LNCAP (cell line): Measurements from ENCODE around the gene ALPI.

Experiments used
- CTCF ChIP-seq: fragments of 450-650 bp; IDR thresholded peaks from 2 replicates; pipeline ENCODE4 v1.5.1; 2017; ENCODE audit warnings: mild to moderate bottlenecking

ALPI gene

GRCh38 chr2:232502911-232503808, 47.2 kb downstream of the ALPI start:
- no peak for TF ChIP-seq CTCF

- TF ChIP-seq CTCF: no peak
Observed at GRCh38 chr2:232503809-232504323, 47.9 kb downstream of the ALPI start.

- TF ChIP-seq CTCF: no peak
Observed at GRCh38 chr2:232504438-232504837, 48.5 kb downstream of the ALPI start.

- no peak for TF ChIP-seq CTCF
Observed at GRCh38 chr2:232505856-232506255, 49.9 kb downstream of the ALPI start.

- TF ChIP-seq CTCF: no peak
Observed at GRCh38 chr2:232506709-232507108, 50.8 kb downstream of the ALPI start.

DNA sequence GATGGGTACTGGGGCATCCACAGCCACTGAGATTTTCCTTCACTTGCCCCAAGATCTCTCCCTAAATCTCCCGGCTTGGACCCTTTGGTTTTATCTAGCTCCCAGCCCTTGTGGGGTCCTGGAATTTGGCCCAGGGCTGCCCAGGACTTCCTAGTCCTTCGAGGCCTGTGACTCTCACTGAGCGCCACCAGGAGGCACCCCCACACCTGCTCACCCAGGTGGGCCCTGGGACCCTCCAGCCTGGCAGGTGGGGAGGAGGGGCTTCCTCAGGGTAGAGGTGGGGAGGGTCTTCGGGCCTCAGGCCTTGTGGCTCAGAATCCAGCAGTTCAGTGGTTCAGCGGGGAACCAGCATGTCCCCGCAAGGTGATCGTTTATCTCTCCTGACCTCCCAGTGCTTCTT, 52.3 kb downstream of the ALPI start:
- no peak for TF ChIP-seq CTCF
